GM12878 (cell line): Measurements from ENCODE around the gene UBL4B. TPM values are rescaled to one million over a fixed set of nuclear protein-coding genes. Genes with fewer than 3 reads are reported as not detected.

Source experiments
- ATAC-seq: fragments of 200-7000 bp; cut with Tn5 transposase; 3 replicates; pipeline ENCODE4 v1.9.1; 2020; ENCODE audit warnings: mild to moderate bottlenecking, moderate library complexity
- BruUV-seq: library from RNA; stranded (reverse); fragments of 400-500 nt; replicated peaks from 2 replicates; lab custom pipeline; 2021; lab: Mats Ljungman, UMichigan
- CTCF ChIA-PET: fragments of 300-600 bp; sonication (Branson Sonifier 250); formaldehyde crosslinking; extraction: SDS; loops from one replicate; lab custom pipeline; 2021; ENCODE audit warnings: inconsistent platforms; lab: Yijun Ruan, JAX
- POLR2A ChIA-PET: fragments of 350-600 bp; formaldehyde crosslinking; extraction: SDS; loops from one replicate; lab custom pipeline; 2021; ENCODE audit warnings: inconsistent platforms; lab: Charles Lee
- RAD21 ChIA-PET: fragments of 300-600 bp; sonication (Branson Sonifier 250); formaldehyde crosslinking; loops from one replicate; lab custom pipeline; 2023; ENCODE audit warnings: antibody characterized with exemption; ENCODE audit not compliant: unreplicated experiment; lab: Charles Lee
- SMC1A ChIA-PET: fragments of 300-600 bp; sonication (Branson Sonifier 250); formaldehyde crosslinking; loops from one replicate; lab custom pipeline; 2023; ENCODE audit not compliant: unreplicated experiment, uncharacterized antibody; lab: Charles Lee
- DNase-seq: peaks from one replicate; pipeline ENCODE4 v3.0.0-alpha.2; 2011; ENCODE audit warnings: low read depth, low spot score
- FAIRE-seq: peaks from 3 replicates; lab custom pipeline; 2011; peaks lifted over from hg19 to GRCh38; lab: Jason Lieb, UNC
- H2AFZ ChIP-seq: 2 replicates; pipeline ENCODE4 v1.6.0; 2011; ENCODE audit warnings: low read depth, low read length, control low read depth; ENCODE audit not compliant: control insufficient read depth
- H3K27ac ChIP-seq: 2 replicates; pipeline ENCODE4 v1.5.1; 2011; ENCODE audit warnings: control low read depth; ENCODE audit not compliant: control insufficient read depth, insufficient read depth
- H3K27me3 ChIP-seq, 2 experiments: replicated peaks in 1 of 2; 2 replicates each; pipeline versions ENCODE4 v1.6.0 to v1.6.1; 2011; ENCODE audit warnings: low read length in 1 of 2; ENCODE audit not compliant: control insufficient read depth in 2 of 2, insufficient read depth in 2 of 2
- H3K36me3 ChIP-seq, 2 experiments: 2 replicates each; pipeline ENCODE4 v1.5.1; 2011; ENCODE audit warnings: low read length in 1 of 2; ENCODE audit not compliant: control insufficient read depth in 2 of 2, insufficient read depth in 2 of 2
- H3K4me1 ChIP-seq: 2 replicates; pipeline ENCODE4 v1.6.1; 2011; ENCODE audit warnings: mild to moderate bottlenecking, low read length, moderate library complexity, mixed read lengths; ENCODE audit not compliant: control insufficient read depth, insufficient read depth
- H3K4me2 ChIP-seq: 2 replicates; pipeline ENCODE4 v1.6.0; 2011; ENCODE audit warnings: control low read depth; ENCODE audit not compliant: control insufficient read depth, insufficient read depth
- H3K4me3 ChIP-seq: fragments of 200-600 bp; sonication (generic); 2 replicates; pipeline ENCODE4 v1.5.1; 2016
- H3K79me2 ChIP-seq: 2 replicates; pipeline ENCODE4 v1.6.0; 2011; ENCODE audit warnings: low read length; ENCODE audit not compliant: control insufficient read depth, insufficient read depth
- H3K9ac ChIP-seq: 2 replicates; pipeline ENCODE4 v1.8.0; 2011; ENCODE audit warnings: low read length, control low read depth, mixed read lengths; ENCODE audit not compliant: control insufficient read depth, insufficient read depth
- H3K9me3 ChIP-seq: replicated peaks from 3 replicates; pipeline ENCODE4 v1.5.1; 2011; ENCODE audit warnings: mild to moderate bottlenecking, low read length; ENCODE audit not compliant: control insufficient read depth, insufficient read depth
- H4K20me1 ChIP-seq: 2 replicates; pipeline ENCODE4 v1.6.0; 2011; ENCODE audit not compliant: control insufficient read depth, insufficient read depth
- ASH2L ChIP-seq: fragments of 300-600, 200-600 bp; sonication (generic); IDR thresholded peaks from 2 replicates; pipeline ENCODE4 v1.6.1; 2017; ENCODE audit warnings: low read depth, mild to moderate bottlenecking, borderline replicate concordance
- BMI1 ChIP-seq: fragments of 450-650 bp; IDR thresholded peaks from 2 replicates; pipeline ENCODE4 v1.6.1; 2016; ENCODE audit warnings: mild to moderate bottlenecking, moderate library complexity, borderline replicate concordance
- CBX3 ChIP-seq: fragments of 200-600 bp; sonication (generic); IDR thresholded peaks from 2 replicates; pipeline ENCODE4 v1.6.1; 2016; ENCODE audit warnings: low read depth, borderline replicate concordance
- CHD2 ChIP-seq: IDR thresholded peaks from 2 replicates; pipeline ENCODE4 v1.6.1; 2011; ENCODE audit warnings: low read depth, low read length, improper control_type of control experiment, borderline replicate concordance
- FOXM1 ChIP-seq: IDR thresholded peaks from 2 replicates; pipeline ENCODE4 v1.6.1; 2012; ENCODE audit warnings: low read depth, mild to moderate bottlenecking, inconsistent platforms, low read length, moderate library complexity
- HDAC2 ChIP-seq: fragments of 200-600 bp; sonication (generic); IDR thresholded peaks from 2 replicates; pipeline ENCODE4 v1.6.1; 2017
- KLF5 ChIP-seq: fragments of 450-650 bp; IDR thresholded peaks from 2 replicates; pipeline ENCODE4 v1.6.1; 2014; ENCODE audit warnings: mild to moderate bottlenecking; ENCODE audit not compliant: partially characterized antibody
- MTA2 ChIP-seq: fragments of 450-650 bp; IDR thresholded peaks from 2 replicates; pipeline ENCODE4 v1.6.1; 2016; ENCODE audit warnings: low read depth, mild to moderate bottlenecking, moderate library complexity
- NFYB ChIP-seq: IDR thresholded peaks from 2 replicates; pipeline ENCODE4 v1.6.1; 2011; ENCODE audit warnings: low read depth, mild to moderate bottlenecking, low read length, improper control_type of control experiment, moderate library complexity; ENCODE audit not compliant: insufficient read depth
- NR2C2 ChIP-seq: IDR thresholded peaks from 2 replicates; pipeline ENCODE4 v1.6.1; 2011; ENCODE audit warnings: borderline replicate concordance, low read depth; ENCODE audit not compliant: control insufficient read depth, insufficient read length
- RAD21 ChIP-seq: IDR thresholded peaks from 2 replicates; pipeline ENCODE4 v1.6.1; 2011; ENCODE audit warnings: mild to moderate bottlenecking, low read depth, low read length, moderate library complexity; ENCODE audit not compliant: insufficient read depth
- RELA ChIP-seq: fragments of 450-650 bp; IDR thresholded peaks from 2 replicates; pipeline ENCODE4 v1.8.0; 2014; ENCODE audit warnings: borderline replicate concordance; ENCODE audit not compliant: partially characterized antibody
- REST ChIP-seq: IDR thresholded peaks from 2 replicates; pipeline ENCODE4 v1.6.1; 2012; ENCODE audit warnings: mild to moderate bottlenecking, low read depth, low read length
- SUPT20H ChIP-seq: IDR thresholded peaks from 2 replicates; pipeline ENCODE4 v1.6.1; 2011; ENCODE audit warnings: low read depth, mild to moderate bottlenecking, low read length, moderate library complexity, borderline replicate concordance; ENCODE audit not compliant: control insufficient read depth
- ZNF274 ChIP-seq: IDR thresholded peaks from one replicate; pipeline ENCODE4 v1.8.0; 2011; ENCODE audit not compliant: insufficient read length, insufficient read depth
- WGBS: methylation state at CpG from one replicate; pipeline ENCODE4 v1.1.6; 2016; ENCODE audit warnings: low lambda C conversion rate; ENCODE audit not compliant: insufficient replicate concordance, insufficient coverage; ENCODE audit errors: missing lambda C conversion rate; 5-methylcytosine and 5-hydroxymethylcytosine counted together
- in situ Hi-C: fragments of 300-500 bp; cut with MboI; formaldehyde crosslinking; loops from 9 replicates; pipeline ENCODE4 v1.14.3; 2018; ENCODE audit warnings: mixed read lengths
- intact Hi-C: fragments of 100-400 bp; cut with micrococcal nuclease; formaldehyde crosslinking; loops from one replicate; pipeline ENCODE4 v1.14.2; 2022; ENCODE audit not compliant: unreplicated experiment
- polyA plus RNA-seq, 11 experiments: library from polyadenylated mRNA; depleted of rRNA in 4 of 11; unstranded in 6 of 11; stranded (reverse) in 5 of 11; fragments of >200 nt; fragmentation: Nextera tagmentation in 4 of 11; fragmentation: Illumina TruSeq in 1 of 11; extraction: Ambion mirVana in 4 of 11; extraction: Trizol in 1 of 11; gene quantifications; 1 replicate in 1 of 11; 2 replicates in 10 of 11; pipeline versions ENCODE4 v1.2.1 to v1.2.3, GENCODE V29; 2011 to 2016; ENCODE audit warnings: inconsistent platforms in 2 of 11, missing spikeins in 2 of 11, low read depth in 1 of 11
- total RNA-seq, 4 experiments: library from RNA; depleted of rRNA in 3 of 4; stranded (reverse); fragments of >200 nt in 3 of 4; fragmentation: Illumina TruSeq in 1 of 4; extraction: Trizol in 1 of 4; gene quantifications; 2 replicates each; pipeline versions ENCODE4 v1.2.1 to v1.2.3, GENCODE V29; 2013 to 2021
- TF ChIP-seq, protein P1 (sequence below): fragments of 450-650 bp; IDR thresholded peaks from 2 replicates; pipeline ENCODE4 v1.6.1; 2018; ENCODE audit warnings: borderline replicate concordance, mild to moderate bottlenecking; ENCODE audit not compliant: partially characterized antibody

Gene UBL4B
- total and polyA plus RNA-seq, 10 of the 15 experiments (the other 5 are each of a cell fraction or from before 2014, with no cell fraction given), result 0.06 to 0.15 TPM; not detected in 8

GRCh38 chr1:110161165-110161564 lies 48.9 kb downstream of the UBL4B start:
- H3K9ac ChIP-seq, result no peak overlapping the region
- H2AFZ ChIP-seq, result no peak overlapping the region
- no peak for FAIRE-seq
- no peaks in the 10 kb centered on the region for H3K36me3 ChIP-seq
- no peaks in the 10 kb centered on the region for H3K9me3 ChIP-seq
- BruUV-seq, result no TSS peak
- CTCF ChIA-PET, result no interaction called here
- H3K4me2 ChIP-seq, result no peak overlapping the region
- H3K27me3 ChIP-seq, result peaks cover 0 to 3% of the 10 kb centered on the region in 2 experiments; a peak in 3 of 4 replicates
- WGBS, result 0% methylated on average over 3 of the region's 3 CpGs
- POLR2A ChIA-PET, result no interaction called here
- intact Hi-C loops (no loop called here), in situ Hi-C loops (no loop called here)
- no peak for ATAC-seq
- H3K4me3 ChIP-seq, result no peak overlapping the region
- RAD21 ChIA-PET, result no interaction called here
- H3K79me2 ChIP-seq, result no peaks in the 10 kb centered on the region
- H3K4me1 ChIP-seq, result no peaks in the 10 kb centered on the region
- no peak for DNase-seq
- SMC1A ChIA-PET, result no interaction called here
- no peak overlapping the region for H3K27ac ChIP-seq
- H4K20me1 ChIP-seq, result no peaks in the 10 kb centered on the region
- no peak for TF ChIP-seq NFYB
- no peak for TF ChIP-seq BMI1
- TF ChIP-seq HDAC2, result no peak
- TF ChIP-seq ZNF274, result no peak
- TF ChIP-seq SUPT20H, result no peak
- TF ChIP-seq, protein P1, sequence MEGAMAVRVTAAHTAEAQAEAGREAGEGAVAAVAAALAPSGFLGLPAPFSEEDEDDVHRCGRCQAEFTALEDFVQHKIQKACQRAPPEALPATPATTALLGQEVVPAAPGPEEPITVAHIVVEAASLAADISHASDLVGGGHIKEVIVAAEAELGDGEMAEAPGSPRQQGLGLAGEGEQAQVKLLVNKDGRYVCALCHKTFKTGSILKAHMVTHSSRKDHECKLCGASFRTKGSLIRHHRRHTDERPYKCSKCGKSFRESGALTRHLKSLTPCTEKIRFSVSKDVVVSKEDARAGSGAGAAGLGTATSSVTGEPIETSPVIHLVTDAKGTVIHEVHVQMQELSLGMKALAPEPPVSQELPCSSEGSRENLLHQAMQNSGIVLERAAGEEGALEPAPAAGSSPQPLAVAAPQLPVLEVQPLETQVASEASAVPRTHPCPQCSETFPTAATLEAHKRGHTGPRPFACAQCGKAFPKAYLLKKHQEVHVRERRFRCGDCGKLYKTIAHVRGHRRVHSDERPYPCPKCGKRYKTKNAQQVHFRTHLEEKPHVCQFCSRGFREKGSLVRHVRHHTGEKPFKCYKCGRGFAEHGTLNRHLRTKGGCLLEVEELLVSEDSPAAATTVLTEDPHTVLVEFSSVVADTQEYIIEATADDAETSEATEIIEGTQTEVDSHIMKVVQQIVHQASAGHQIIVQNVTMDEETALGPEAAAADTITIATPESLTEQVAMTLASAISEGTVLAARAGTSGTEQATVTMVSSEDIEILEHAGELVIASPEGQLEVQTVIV, result no peak
- TF ChIP-seq FOXM1, result no peak
- TF ChIP-seq ASH2L, result no peak
- TF ChIP-seq CHD2, result no peak
- TF ChIP-seq REST, result no peak
- TF ChIP-seq KLF5, result no peak
- TF ChIP-seq NR2C2, result no peak
- no peak for TF ChIP-seq RAD21
- TF ChIP-seq MTA2, result no peak
- no peak for TF ChIP-seq RELA
- no peak for TF ChIP-seq CBX3
